Esophagus muscularis mucosa (tissue), 4 donors: ENCODE data around the gene ATP9A. TPM values are rescaled to one million over a fixed set of nuclear protein-coding genes. Genes with fewer than 3 reads are reported as not detected.

ENCODE experiments used
- DNase-seq: peaks from one replicate; pipeline ENCODE4 v3.0.0-alpha.2; 2017; ENCODE audit errors: extremely low spot score
- H3K27ac ChIP-seq, 4 donors: fragments of 200-600 bp; sonication (generic); replicated peaks in 1 of 4; 1 replicate in 3 of 4; 2 replicates in 1 of 4; pipeline ENCODE4 v1.5.1; 2016 to 2019; ENCODE audit warnings: mild to moderate bottlenecking in 1 of 4
- H3K27me3 ChIP-seq, 4 donors: fragments of 200-600 bp; sonication (generic); one replicate each; pipeline versions ENCODE4 v1.5.1 to v1.6.0; 2016 to 2019
- H3K36me3 ChIP-seq, 4 donors: fragments of 200-600 bp; sonication (generic); one replicate each; pipeline ENCODE4 v1.5.1; 2016 to 2019
- H3K4me1 ChIP-seq, 4 donors: fragments of 200-600 bp; sonication (generic); one replicate each; pipeline ENCODE4 v1.5.1; 2016 to 2019
- H3K4me3 ChIP-seq, 4 donors: fragments of 200-600 bp; sonication (generic); 1 replicate in 2 of 4; 2 replicates in 2 of 4; pipeline ENCODE4 v1.5.1; 2016 to 2019; ENCODE audit warnings: mild to moderate bottlenecking in 4 of 4, moderate library complexity in 1 of 4
- H3K9me3 ChIP-seq, 4 donors: fragments of 200-600 bp; sonication (generic); 1 replicate in 3 of 4; 2 replicates in 1 of 4; pipeline ENCODE4 v1.5.1; 2016 to 2019
- CTCF ChIP-seq, 3 experiments: fragments of 200-600 bp in 2 of 3; fragments of 450-650 bp in 1 of 3; sonication (generic) in 2 of 3; IDR thresholded peaks; one replicate each; pipeline ENCODE4 v1.5.1; 2017 to 2019; ENCODE audit warnings: antibody characterized with exemption in 3 of 3, mild to moderate bottlenecking in 2 of 3, moderate library complexity in 1 of 3
- EP300 ChIP-seq: sonication (generic); formaldehyde crosslinking; IDR thresholded peaks from one replicate; pipeline ENCODE4 v1.6.1; 2017; ENCODE audit warnings: antibody characterized with exemption
- POLR2A ChIP-seq: fragments of 450-650 bp; IDR thresholded peaks from one replicate; pipeline ENCODE4 v1.6.1; 2017; ENCODE audit warnings: antibody characterized with exemption, moderate library complexity, mild to moderate bottlenecking, low read depth
- POLR2AphosphoS5 ChIP-seq, 2 donors: sonication (generic); formaldehyde crosslinking; IDR thresholded peaks; one replicate each; pipeline ENCODE4 v1.6.1; 2017; ENCODE audit warnings: antibody characterized with exemption in 2 of 2
- WGBS: methylation state at CpG from one replicate; pipeline ENCODE4 v1.1.5; 2018; 5-methylcytosine and 5-hydroxymethylcytosine counted together
- intact Hi-C: fragments of 100-400 bp; cut with DNase I; formaldehyde crosslinking; loops from one replicate; pipeline ENCODE4 v1.15.1; 2023
- total RNA-seq, 4 donors: library from RNA; depleted of rRNA; stranded (reverse); fragments of >200 nt; gene quantifications; one replicate each; pipeline versions ENCODE4 v1.1.0 to v1.2.1, GENCODE V29; 2016

The ATP9A gene
- total RNA-seq, 4 donors from 2014 or later = 44.4 to 70.9 (median 56.0) TPM

- H3K27ac ChIP-seq = peak overlapping the region; percentile 67 to 77 (median 70)
- H3K4me1 ChIP-seq = peaks cover 30 to 40% (median 30%) of the 10 kb centered on the region in 4 donors
- DNase-seq = no peak
- 90% methylated on average over 6 of the region's 6 CpGs for WGBS
- H3K36me3 ChIP-seq = peaks cover 0 to 39% (median 8%) of the 10 kb centered on the region in 4 donors
- no peak for TF ChIP-seq POLR2A
- no peak for TF ChIP-seq POLR2AphosphoS5 (IDR thresholded peaks at IDR 0.05)
- H3K4me3 ChIP-seq = no peak overlapping the region
- no peaks in the 10 kb centered on the region for H3K9me3 ChIP-seq
- H3K27me3 ChIP-seq = no peaks in the 10 kb centered on the region
- intact Hi-C loops = no loop called here
Observed at GRCh38 chr20:51631953-51632352, 136.2 kb downstream of the ATP9A start.

GRCh38 chr20:51631011-51631950 is 136.9 kb downstream of the ATP9A start:
- intact Hi-C loops = no loop called here
- Histone ChIP-seq H3K4me1 (peaks cover 30 to 40% (median 30%) of the 10 kb centered on the region in 4 donors), H3K36me3 (peaks cover 0 to 32% (median 8%) of the 10 kb centered on the region in 4 donors), H3K4me3 (peak overlapping the region in 3 of 4 donors; percentile 9 to 34 (median 14)), H3K27me3 (no peaks in the 10 kb centered on the region), H3K27ac (peak overlapping the region; percentile 67 to 77 (median 70)), H3K9me3 (no peaks in the 10 kb centered on the region)
- peak; percentile 93 for DNase-seq
- TF ChIP-seq POLR2AphosphoS5 (IDR thresholded peaks at IDR 0.05) = peak; percentile 79 to 80
- TF ChIP-seq POLR2A = no peak
- TF ChIP-seq EP300 = peak; percentile 69
- TF ChIP-seq CTCF (IDR thresholded peaks at IDR 0.05) = no peak
- 33% methylated on average over 21 of the region's 21 CpGs for WGBS

- H3K27me3 ChIP-seq = no peaks in the 10 kb centered on the region
- peaks cover 3 to 29% (median 14%) of the 10 kb centered on the region in 4 donors for H3K36me3 ChIP-seq
- peaks cover 30 to 40% (median 30%) of the 10 kb centered on the region in 4 donors for H3K4me1 ChIP-seq
- TF ChIP-seq POLR2AphosphoS5 (IDR thresholded peaks at IDR 0.05) (no peak), CTCF (IDR thresholded peaks at IDR 0.05) (no peak), POLR2A (no peak), EP300 (no peak)
- no peaks in the 10 kb centered on the region for H3K9me3 ChIP-seq
- H3K4me3 ChIP-seq = no peak overlapping the region
- intact Hi-C loops = no loop called here
- no peak for DNase-seq
- peak overlapping the region in 2 of 4 donors; percentile 67 to 77 for H3K27ac ChIP-seq
- 52% methylated on average over 3 of the region's 3 CpGs for whole genome bisulfite sequencing
Observed at GRCh38 chr20:51629399-51630058, 138.7 kb downstream of the ATP9A start.

GRCh38 chr20:51628533-51629398 is 139.4 kb downstream of the ATP9A start:
- H3K27ac ChIP-seq = peak overlapping the region in 1 of 4 donors; percentile 26
- no peaks in the 10 kb centered on the region for H3K9me3 ChIP-seq
- intact Hi-C loops = no loop called here
- no peaks in the 10 kb centered on the region for H3K27me3 ChIP-seq
- no peak overlapping the region for H3K4me3 ChIP-seq
- 83% methylated on average over 8 of the region's 8 CpGs for WGBS
- TF ChIP-seq CTCF (IDR thresholded peaks at IDR 0.05) = no peak
- TF ChIP-seq POLR2A = no peak
- TF ChIP-seq EP300 = no peak
- no peak for TF ChIP-seq POLR2AphosphoS5 (IDR thresholded peaks at IDR 0.05)
- H3K36me3 ChIP-seq = peaks cover 3 to 32% (median 14%) of the 10 kb centered on the region in 4 donors
- H3K4me1 ChIP-seq = peaks cover 24 to 40% (median 30%) of the 10 kb centered on the region in 4 donors
- no peak for DNase-seq
